Neural crest cell (in vitro differentiated cells): ENCODE data around the gene CPN2. TPM values are rescaled to one million over a fixed set of nuclear protein-coding genes. Genes with fewer than 3 reads are reported as not detected.
A peak's percentile ranks its signal among the peaks of the same experiment; 100 is the strongest.

Experiments used
- DNase-seq: peaks from one replicate; pipeline ENCODE4 v3.0.0; 2021; ENCODE audit warnings: low read depth, mixed read lengths, low spot score
- H3K27ac Mint-ChIP-seq: one replicate; pipeline ENCODE4 v1.8.0; 2021; ENCODE audit warnings: mild to moderate bottlenecking, mixed read lengths; ENCODE audit not compliant: unreplicated experiment
- H3K27me3 Mint-ChIP-seq: 2 replicates; pipeline ENCODE4 v1.8.0; 2021; ENCODE audit warnings: low read depth, mild to moderate bottlenecking, mixed read lengths
- H3K36me3 Mint-ChIP-seq: 2 replicates; pipeline ENCODE4 v1.8.0; 2021; ENCODE audit warnings: low read depth, mild to moderate bottlenecking, mixed read lengths
- H3K4me1 Mint-ChIP-seq: 2 replicates; pipeline ENCODE4 v1.8.0; 2021; ENCODE audit warnings: mixed read lengths
- H3K4me3 Mint-ChIP-seq: one replicate; pipeline ENCODE4 v1.8.0; 2021; ENCODE audit warnings: mild to moderate bottlenecking, mixed read lengths
- H3K9me3 Mint-ChIP-seq: 2 replicates; pipeline ENCODE4 v1.8.0; 2021; ENCODE audit warnings: mixed read lengths
- total RNA-seq: library from RNA; stranded (reverse); gene quantifications from 2 replicates; pipeline ENCODE4 v1.2.1, GENCODE V29; 2021
- TF ChIP-seq, protein P1 (sequence below): fragments of 200-600 bp; sonication (generic); conservative IDR thresholded peaks from 2 replicates; pipeline ENCODE4 v1.5.0; 2021; ENCODE audit warnings: antibody characterized with exemption, mild to moderate bottlenecking

The CPN2 gene
- total RNA-seq, 1 donor from 2014 or later = not detected

DNA sequence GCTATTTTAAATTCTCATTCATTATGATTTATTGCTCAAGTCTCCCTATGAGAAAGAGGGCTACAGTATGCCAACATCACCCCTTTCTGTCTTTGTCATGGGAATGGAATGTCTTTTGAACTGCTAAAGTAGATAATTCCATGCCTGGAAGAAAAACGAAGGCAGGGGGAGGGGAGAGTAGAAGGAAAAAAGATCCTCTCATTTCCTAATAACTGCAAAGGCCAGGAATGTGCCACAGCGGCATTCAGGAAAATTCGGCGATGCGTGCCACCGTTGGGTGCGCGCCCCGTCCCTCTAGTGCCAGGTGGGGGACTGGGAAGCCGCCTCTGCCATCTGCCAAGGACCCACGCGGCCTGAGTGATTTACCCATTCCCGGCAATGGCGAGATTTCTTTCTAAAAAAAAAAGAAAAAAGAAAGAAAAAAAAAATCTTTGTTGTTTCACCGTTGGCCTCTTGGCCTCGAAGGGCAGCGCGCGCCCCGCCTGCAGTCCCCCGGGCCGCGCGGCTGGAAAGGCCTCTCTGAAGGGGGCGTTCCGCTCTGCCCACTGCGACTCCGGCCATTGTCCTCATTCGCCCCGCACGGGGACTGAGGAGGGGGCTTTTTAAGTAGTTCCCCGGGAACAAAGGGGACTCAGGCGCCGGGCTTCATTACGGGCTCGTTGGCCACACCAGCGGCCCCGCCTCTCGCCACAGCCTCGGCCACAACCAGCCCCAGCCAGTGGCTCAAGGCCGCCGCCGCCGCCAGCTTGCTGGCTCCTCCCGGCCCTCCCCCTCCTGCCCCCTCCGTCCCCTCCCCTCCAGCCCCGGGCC, 54.5 kb downstream of the CPN2 start:
- TF ChIP-seq, protein P1, sequence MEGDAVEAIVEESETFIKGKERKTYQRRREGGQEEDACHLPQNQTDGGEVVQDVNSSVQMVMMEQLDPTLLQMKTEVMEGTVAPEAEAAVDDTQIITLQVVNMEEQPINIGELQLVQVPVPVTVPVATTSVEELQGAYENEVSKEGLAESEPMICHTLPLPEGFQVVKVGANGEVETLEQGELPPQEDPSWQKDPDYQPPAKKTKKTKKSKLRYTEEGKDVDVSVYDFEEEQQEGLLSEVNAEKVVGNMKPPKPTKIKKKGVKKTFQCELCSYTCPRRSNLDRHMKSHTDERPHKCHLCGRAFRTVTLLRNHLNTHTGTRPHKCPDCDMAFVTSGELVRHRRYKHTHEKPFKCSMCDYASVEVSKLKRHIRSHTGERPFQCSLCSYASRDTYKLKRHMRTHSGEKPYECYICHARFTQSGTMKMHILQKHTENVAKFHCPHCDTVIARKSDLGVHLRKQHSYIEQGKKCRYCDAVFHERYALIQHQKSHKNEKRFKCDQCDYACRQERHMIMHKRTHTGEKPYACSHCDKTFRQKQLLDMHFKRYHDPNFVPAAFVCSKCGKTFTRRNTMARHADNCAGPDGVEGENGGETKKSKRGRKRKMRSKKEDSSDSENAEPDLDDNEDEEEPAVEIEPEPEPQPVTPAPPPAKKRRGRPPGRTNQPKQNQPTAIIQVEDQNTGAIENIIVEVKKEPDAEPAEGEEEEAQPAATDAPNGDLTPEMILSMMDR = peak; percentile 26
- DNase-seq = peak; percentile 78
- Mint-ChIP-seq H3K4me1 (peaks cover 40% of the 10 kb centered on the region), H3K9me3 (no peaks in the 10 kb centered on the region), H3K36me3 (no peaks in the 10 kb centered on the region), H3K27me3 (peaks cover 48% of the 10 kb centered on the region), H3K27ac (peak overlapping the region; percentile 86), H3K4me3 (peak overlapping the region; percentile 78)

DNA sequence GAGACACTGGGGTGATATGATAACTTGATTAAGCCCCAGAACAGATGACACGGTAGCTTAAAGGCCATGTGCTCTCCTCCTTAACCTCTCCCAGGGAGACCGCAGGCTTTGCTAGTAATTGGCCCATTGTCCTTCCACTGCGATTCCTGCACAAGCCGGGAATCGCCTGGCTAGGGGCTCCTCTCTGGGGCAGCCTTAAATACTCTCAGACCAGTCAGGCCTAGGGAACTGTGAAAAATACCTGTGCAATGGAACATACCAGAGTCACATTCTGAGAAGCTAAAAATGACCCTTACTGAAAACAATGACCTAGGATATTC, 56.3 kb downstream of the CPN2 start:
- Mint-ChIP-seq H3K36me3 (peaks cover 2% of the 10 kb centered on the region), H3K27me3 (peaks cover 40% of the 10 kb centered on the region), H3K9me3 (no peaks in the 10 kb centered on the region), H3K4me3 (peak overlapping the region; percentile 19), H3K27ac (no peak overlapping the region), H3K4me1 (peaks cover 29% of the 10 kb centered on the region)
- TF ChIP-seq, protein P1 = no peak
- no peak for DNase-seq

DNA sequence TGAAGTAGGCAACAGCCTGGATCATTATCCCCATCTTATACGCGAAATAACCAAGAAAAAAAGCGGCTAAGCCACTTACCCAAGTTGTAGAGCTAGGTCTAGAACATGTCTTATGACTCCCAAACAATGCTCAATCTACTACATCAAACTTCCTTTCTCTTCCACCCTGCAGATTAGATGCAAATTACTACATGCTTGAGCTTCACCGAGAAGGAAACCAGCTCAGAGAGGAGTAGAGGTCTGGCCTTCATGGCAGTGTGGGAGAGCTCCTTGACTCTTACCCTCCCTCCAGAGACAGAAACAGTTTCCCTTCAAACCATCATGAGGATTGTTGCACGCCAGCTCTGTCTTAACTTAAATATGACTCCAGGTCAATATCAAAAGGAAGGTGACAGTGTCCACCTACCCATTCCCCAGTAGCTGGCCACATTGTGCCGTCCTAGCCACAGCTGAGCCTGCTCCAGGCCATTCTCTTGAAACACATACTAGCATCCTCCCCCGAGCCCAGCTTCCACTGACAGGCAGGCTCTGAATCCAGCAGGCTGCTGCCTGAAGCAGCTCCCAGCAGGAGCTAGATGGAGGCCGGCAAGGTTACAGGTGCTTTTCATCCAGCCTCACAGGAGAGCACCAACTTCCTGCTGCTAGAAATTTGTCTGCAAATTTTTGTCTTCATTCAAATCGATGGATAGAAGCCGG, 56.8 kb downstream of the CPN2 start:
- Mint-ChIP-seq H3K4me1 (peaks cover 29% of the 10 kb centered on the region), H3K4me3 (no peak overlapping the region), H3K27me3 (peaks cover 40% of the 10 kb centered on the region), H3K36me3 (peaks cover 2% of the 10 kb centered on the region), H3K9me3 (no peaks in the 10 kb centered on the region), H3K27ac (no peak overlapping the region)
- DNase-seq = no peak
- TF ChIP-seq, protein P1 = no peak

DNA sequence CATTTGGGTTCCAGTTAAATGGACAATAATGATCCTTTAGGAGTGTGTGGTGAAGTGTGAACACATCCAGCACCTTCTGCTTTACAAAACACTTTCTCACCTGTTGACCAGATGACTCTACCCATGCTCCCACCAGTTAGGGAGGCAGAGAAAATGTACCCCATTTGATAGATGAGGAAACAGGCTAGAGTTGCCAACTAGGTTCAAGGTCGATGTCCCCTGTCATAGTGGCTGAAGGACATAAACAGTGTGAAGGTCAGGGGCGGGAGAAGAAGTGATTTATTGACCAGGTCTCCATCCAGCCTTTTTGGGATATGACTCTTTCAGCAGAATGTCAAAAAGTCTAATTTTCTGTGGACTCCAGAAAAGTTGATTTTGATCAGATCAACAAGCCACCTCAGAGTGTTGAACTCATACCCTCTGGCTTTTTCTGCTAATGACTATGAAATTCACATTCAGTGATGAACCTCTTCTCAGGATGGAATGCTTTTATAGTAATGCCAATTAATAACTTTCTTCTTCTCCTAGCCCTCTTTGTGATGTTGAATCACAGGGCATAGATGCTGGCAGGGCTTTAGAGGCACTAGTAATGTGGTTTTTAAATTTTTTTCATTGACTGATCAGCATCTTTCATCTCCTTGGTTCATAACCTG, 57.5 kb downstream of the CPN2 start:
- H3K9me3 Mint-ChIP-seq = no peaks in the 10 kb centered on the region
- H3K27ac Mint-ChIP-seq = no peak overlapping the region
- no peak for DNase-seq
- peaks cover 42% of the 10 kb centered on the region for H3K27me3 Mint-ChIP-seq
- H3K4me3 Mint-ChIP-seq = no peak overlapping the region
- H3K4me1 Mint-ChIP-seq = peaks cover 25% of the 10 kb centered on the region
- peaks cover 2% of the 10 kb centered on the region for H3K36me3 Mint-ChIP-seq
- TF ChIP-seq, protein P1 = no peak

DNA sequence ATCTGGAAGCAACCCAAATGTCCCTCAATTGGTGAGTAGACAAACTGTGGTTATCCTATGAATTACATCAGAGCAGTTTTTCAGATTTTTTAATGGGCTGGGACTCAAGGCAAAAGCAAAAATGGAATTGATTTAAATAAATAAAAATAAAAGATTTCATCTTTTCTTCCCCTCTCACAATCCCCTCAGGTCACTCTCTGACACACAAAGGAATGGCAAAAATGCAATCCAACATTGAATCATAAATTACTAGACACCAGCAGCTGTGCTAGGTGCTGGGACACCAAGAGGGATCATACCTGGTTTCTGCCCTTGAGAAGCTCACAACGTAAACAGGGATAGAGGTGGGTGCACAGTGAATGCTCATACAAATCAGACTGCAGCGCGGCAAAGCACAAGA, 58.8 kb downstream of the CPN2 start:
- no peak overlapping the region for H3K4me3 Mint-ChIP-seq
- peaks cover 2% of the 10 kb centered on the region for H3K36me3 Mint-ChIP-seq
- DNase-seq = no peak
- TF ChIP-seq, protein P1 = no peak
- H3K9me3 Mint-ChIP-seq = no peaks in the 10 kb centered on the region
- H3K27me3 Mint-ChIP-seq = peaks cover 42% of the 10 kb centered on the region
- H3K27ac Mint-ChIP-seq = no peak overlapping the region
- H3K4me1 Mint-ChIP-seq = peaks cover 21% of the 10 kb centered on the region

Other genes starting within 250 kb of the CPN2 start
- 32.6 and 36.2 TPM in 2 replicates for gene HES1, start 215.2 kb downstream of the CPN2 start, total RNA-seq
- gene LRRC15, start 18.4 kb upstream of the CPN2 start, total RNA-seq = not detected in 2 replicates
- gene GP5, start 47.9 kb upstream of the CPN2 start, total RNA-seq = 0.09 TPM in 1 of 2 replicates, not detected in the other
- gene ATP13A3, start 135.7 kb upstream of the CPN2 start, total RNA-seq = 74.6 and 76.1 TPM in 2 replicates